Aorta (tissue), 5 donors: ENCODE data around the gene MRPL50. TPM values are rescaled to one million over a fixed set of nuclear protein-coding genes. Genes with fewer than 3 reads are reported as not detected.

Source experiments
- ATAC-seq: fragments of 200-7000 bp; cut with Tn5 transposase; one replicate; pipeline ENCODE4 v1.9.1; 2022; ENCODE audit warnings: moderate library complexity; ENCODE audit not compliant: low FRiP score
- DNase-seq, 2 donors: peaks; one replicate each; pipeline ENCODE4 v3.0.0-alpha.2; 2020
- H3K27ac ChIP-seq, 2 donors: one replicate each; pipeline ENCODE4 v1.5.1; 2013; ENCODE audit warnings: low read length in 2 of 2, mild to moderate bottlenecking in 2 of 2, moderate library complexity in 2 of 2, control low read depth in 1 of 2, inconsistent platforms in 1 of 2, low read depth in 1 of 2
- H3K27me3 ChIP-seq, 2 donors: one replicate each; pipeline ENCODE4 v1.6.1; 2013; ENCODE audit warnings: control low read depth in 1 of 2, low read length in 1 of 2, mild to moderate bottlenecking in 1 of 2, moderate library complexity in 1 of 2; ENCODE audit not compliant: insufficient read depth in 2 of 2, control insufficient read depth in 1 of 2
- H3K36me3 ChIP-seq, 2 donors: one replicate each; pipeline ENCODE4 v1.6.1; 2013; ENCODE audit warnings: control low read depth in 1 of 2, low read length in 1 of 2, mild to moderate bottlenecking in 1 of 2; ENCODE audit not compliant: insufficient read depth in 2 of 2, control insufficient read depth in 1 of 2
- H3K4me1 ChIP-seq, 2 donors: one replicate each; pipeline ENCODE4 v1.6.1; 2013; ENCODE audit warnings: low read length in 2 of 2, control low read depth in 1 of 2, mild to moderate bottlenecking in 1 of 2, moderate library complexity in 1 of 2; ENCODE audit not compliant: insufficient read depth in 2 of 2, control insufficient read depth in 1 of 2
- H3K4me3 ChIP-seq, 2 donors: one replicate each; pipeline ENCODE4 v1.5.1; 2013; ENCODE audit warnings: low read length in 2 of 2, control low read depth in 1 of 2, mild to moderate bottlenecking in 1 of 2
- H3K9me3 ChIP-seq: one replicate; pipeline ENCODE4 v1.6.1; 2013; ENCODE audit warnings: mild to moderate bottlenecking, low read length; ENCODE audit not compliant: control insufficient read depth
- WGBS, 2 donors: extraction: QIAGEN DNeasy Blood & Tissue Kit; methylation state at CpG; one replicate each; pipeline ENCODE4 v1.1.7; 2013; 5-methylcytosine and 5-hydroxymethylcytosine counted together
- intact Hi-C, 2 donors: fragments of 100-400 bp; cut with DNase I; formaldehyde crosslinking; loops; one replicate each; pipeline versions ENCODE4 v1.14.2 to v1.15.0; 2022
- polyA plus RNA-seq, 2 donors: library from polyadenylated mRNA; stranded (reverse); fragments of 200-250 nt; gene quantifications; one replicate each; pipeline ENCODE4 v1.2.3, GENCODE V29; 2013
- total RNA-seq, 2 donors: library from RNA; stranded (reverse); fragmentation: NEBNext Ultra II Directional; extraction: Animal tissue kit (Norgen Biotek cat#: 25700); gene quantifications; one replicate each; pipeline ENCODE4 v1.2.1, GENCODE V29; 2021
- donor health status: healthy with polysubstance abuse.
- donor health status: Bipolar disorder and iron deficiency.
- donor health status: DM: no; HTN: no; CAD: no.
- donor health status: DM: no; HTN: no; CAD: no.
- donor health status: DM: yes; HTN: yes; CAD: no.

The MRPL50 gene
- total and polyA plus RNA-seq, 4 donors = 4.4 to 9.5 (median 8.2) TPM

- H3K36me3 ChIP-seq = peaks cover 15 to 39% of the 10 kb centered on the region in 2 donors
- peaks cover 14% of the 10 kb centered on the region for H3K9me3 ChIP-seq
- H3K27ac ChIP-seq = no peak overlapping the region
- ATAC-seq = no peak
- intact Hi-C loops = no loop called here
- H3K4me1 ChIP-seq = no peaks in the 10 kb centered on the region
- DNase-seq = no peak
- no peaks in the 10 kb centered on the region for H3K27me3 ChIP-seq
- H3K4me3 ChIP-seq = peak overlapping the region in 1 of 2 donors; percentile 10
- 98% methylated on average over 5 of the region's 5 CpGs for WGBS, 2 donors
Measured at GRCh38 chr9:101408374-101409078, 10.1 kb upstream of the MRPL50 start.

GRCh38 chr9:101403516-101404285, 5.3 kb upstream of the MRPL50 start:
- DNase-seq (no peak), ATAC-seq (no peak)
- no peak overlapping the region for H3K27ac ChIP-seq
- no peaks in the 10 kb centered on the region for H3K27me3 ChIP-seq
- H3K4me1 ChIP-seq = no peaks in the 10 kb centered on the region
- WGBS, 2 donors = 96 to 97% methylated on average over 9 of the region's 9 CpGs
- H3K4me3 ChIP-seq = no peak overlapping the region
- intact Hi-C loops = no loop called here
- peaks cover 16 to 41% of the 10 kb centered on the region in 2 donors for H3K36me3 ChIP-seq
- H3K9me3 ChIP-seq = peaks cover 10% of the 10 kb centered on the region

GRCh38 chr9:101400120-101400519, 1.7 kb upstream of the MRPL50 start:
- intact Hi-C loops = no loop called here
- H3K27me3 ChIP-seq = no peaks in the 10 kb centered on the region
- WGBS, 2 donors = 30 to 32% methylated on average over 5 of the region's 5 CpGs
- peaks cover 4% of the 10 kb centered on the region for H3K9me3 ChIP-seq
- H3K4me1 ChIP-seq = peaks cover 0 to 3% of the 10 kb centered on the region in 2 donors
- no peak for ATAC-seq
- peak overlapping the region in 1 of 2 donors; percentile 90 for H3K4me3 ChIP-seq
- peak in 1 of 2 donors; percentile 27 for DNase-seq
- H3K27ac ChIP-seq = no peak overlapping the region
- peaks cover 4 to 18% of the 10 kb centered on the region in 2 donors for H3K36me3 ChIP-seq

GRCh38 chr9:101399643-101399970, 1.2 kb upstream of the MRPL50 start:
- H3K4me3 ChIP-seq = peak overlapping the region; percentile 90 to 91
- 2 to 4% methylated on average over 2 of the region's 2 CpGs for WGBS, 2 donors
- H3K9me3 ChIP-seq = peaks cover 4% of the 10 kb centered on the region
- peaks cover 4 to 16% of the 10 kb centered on the region in 2 donors for H3K36me3 ChIP-seq
- peaks cover 0 to 4% of the 10 kb centered on the region in 2 donors for H3K4me1 ChIP-seq
- ATAC-seq (no peak), DNase-seq (no peak)
- intact Hi-C loops = loop anchor here in 1 of 2 donors (5.0 to 10.0 kb wide), 3 partner anchors 55 to 1045 kb away; partner anchors contain the start of genes RNF20 and TEX10
- no peaks in the 10 kb centered on the region for H3K27me3 ChIP-seq
- H3K27ac ChIP-seq = no peak overlapping the region

- DNase-seq (no peak), ATAC-seq (peak; percentile 39)
- WGBS, 2 donors = 2% methylated on average over 28 of the region's 28 CpGs
- peak overlapping the region; percentile 90 to 91 for H3K4me3 ChIP-seq
- intact Hi-C loops = loop anchor here in 1 of 2 donors (5.0 to 10.0 kb wide), 3 partner anchors 56 to 1044 kb away; partner anchors contain the start of genes RNF20 and TEX10
- H3K9me3 ChIP-seq = peaks cover 4% of the 10 kb centered on the region
- peak overlapping the region in 1 of 2 donors; percentile 4 for H3K27ac ChIP-seq
- H3K4me1 ChIP-seq = peaks cover 0 to 5% of the 10 kb centered on the region in 2 donors
- no peaks in the 10 kb centered on the region for H3K27me3 ChIP-seq
- peaks cover 4 to 16% of the 10 kb centered on the region in 2 donors for H3K36me3 ChIP-seq
Measured at GRCh38 chr9:101398930-101399642, 668 bp upstream of the MRPL50 start.

GRCh38 chr9:101397746-101398067, 711 bp downstream of the MRPL50 start:
- Histone ChIP-seq H3K9me3 (no peaks in the 10 kb centered on the region), H3K27ac (no peak overlapping the region), H3K4me1 (peaks cover 0 to 5% of the 10 kb centered on the region in 2 donors), H3K4me3 (peak overlapping the region; percentile 86 to 99), H3K36me3 (peaks cover 0 to 6% of the 10 kb centered on the region in 2 donors), H3K27me3 (no peaks in the 10 kb centered on the region)
- DNase-seq (no peak), ATAC-seq (no peak)
- 7 to 12% methylated on average over 4 of the region's 4 CpGs for WGBS, 2 donors
- intact Hi-C loops = loop anchor here in 1 of 2 donors (5.0 to 10.0 kb wide), 3 partner anchors 57 to 1043 kb away; partner anchors contain the start of genes RNF20 and TEX10

GRCh38 chr9:101394687-101395086, 3.7 kb downstream of the MRPL50 start:
- intact Hi-C loops = loop anchor here in 1 of 2 donors (5.0 to 10.0 kb wide), 3 partner anchors 60 to 1040 kb away; partner anchors contain the start of genes RNF20 and TEX10
- Histone ChIP-seq H3K27ac (no peak overlapping the region), H3K4me1 (peaks cover 0 to 5% of the 10 kb centered on the region in 2 donors), H3K9me3 (no peaks in the 10 kb centered on the region), H3K36me3 (no peaks in the 10 kb centered on the region), H3K27me3 (no peaks in the 10 kb centered on the region), H3K4me3 (no peak overlapping the region)
- DNase-seq = no peak
- 95 to 100% methylated on average over 1 of the region's 1 CpG for WGBS, 2 donors
- ATAC-seq = no peak

GRCh38 chr9:101393135-101393534, 5.3 kb downstream of the MRPL50 start:
- WGBS, 2 donors = 97 to 99% methylated on average over 3 of the region's 3 CpGs
- H3K27me3 ChIP-seq = no peaks in the 10 kb centered on the region
- DNase-seq = no peak
- no peaks in the 10 kb centered on the region for H3K9me3 ChIP-seq
- intact Hi-C loops = loop anchor here in 1 of 2 donors (10.0 kb wide), 2 partner anchors 62 to 1038 kb away; partner anchors contain the start of gene TEX10
- H3K27ac ChIP-seq = no peak overlapping the region
- no peak overlapping the region for H3K4me3 ChIP-seq
- H3K36me3 ChIP-seq = no peaks in the 10 kb centered on the region
- peaks cover 0 to 5% of the 10 kb centered on the region in 2 donors for H3K4me1 ChIP-seq
- no peak for ATAC-seq
